Mucosa of descending colon (tissue), 3 donors: Measurements from ENCODE around the gene CYP46A1. TPM values are rescaled to one million over a fixed set of nuclear protein-coding genes. Genes with fewer than 3 reads are reported as not detected.

Source experiments
- ATAC-seq: fragments of 200-7000 bp; cut with Tn5 transposase; one replicate; pipeline ENCODE4 v1.9.1; 2020; ENCODE audit warnings: mild to moderate bottlenecking, moderate library complexity
- DNase-seq, 3 donors: peaks; one replicate each; pipeline ENCODE4 v3.0.0-alpha.2; 2020
- H3K36me3 ChIP-seq: fragments of 200-600 bp; one replicate; pipeline ENCODE4 v1.8.0; 2021; ENCODE audit warnings: low read depth, mild to moderate bottlenecking
- H3K4me1 ChIP-seq: fragments of 200-600 bp; one replicate; pipeline ENCODE4 v1.8.0; 2021; ENCODE audit warnings: low read depth, mild to moderate bottlenecking
- H3K4me3 ChIP-seq: fragments of 200-600 bp; one replicate; pipeline ENCODE4 v1.8.0; 2021; ENCODE audit warnings: mild to moderate bottlenecking
- H3K9me3 ChIP-seq: fragments of 200-600 bp; one replicate; pipeline ENCODE4 v1.8.0; 2021; ENCODE audit warnings: mild to moderate bottlenecking
- CTCF ChIP-seq: fragments of 200-600 bp; IDR thresholded peaks from one replicate; pipeline ENCODE4 v1.8.0; 2022; ENCODE audit warnings: antibody characterized with exemption, mild to moderate bottlenecking
- intact Hi-C, 2 donors: fragments of 100-400 bp; cut with DNase I in 1 of 2; cut with micrococcal nuclease in 1 of 2; formaldehyde crosslinking; loops; one replicate each; pipeline versions ENCODE4 v1.11.0 to v1.11.1; 2022; cut with DNase I, micrococcal nuclease
- total RNA-seq, 3 donors: library from RNA; stranded (reverse); fragmentation: NEBNext Ultra II Directional in 2 of 3; extraction: Animal tissue kit (Norgen Biotek cat#: 25700) in 2 of 3; gene quantifications; one replicate each; pipeline versions ENCODE4 v1.2.1 to v1.2.4, GENCODE V29; 2021 to 2023
- donor health status: DM: no; HTN: no; CAD: no; lungs with moderate emphysema.
- donor health status: DM: no; HTN: no; CAD: no.
- donor health status: DM: no; HTN: yes; CAD: no.

The CYP46A1 gene
- total RNA-seq, 3 donors from 2014 or later, result 0.14 to 1.0 (median 0.22) TPM

GRCh38 chr14:99673305-99674063 lies 10.6 kb upstream of the CYP46A1 start:
- ATAC-seq (no peak), DNase-seq (no peak)
- H3K36me3 ChIP-seq, result no peaks in the 10 kb centered on the region
- H3K9me3 ChIP-seq, result peaks cover 14% of the 10 kb centered on the region
- H3K4me3 ChIP-seq, result no peak overlapping the region
- H3K4me1 ChIP-seq, result peaks cover 3% of the 10 kb centered on the region
- intact Hi-C loops, result no loop called here
- TF ChIP-seq CTCF, result no peak

- ATAC-seq, result no peak
- Histone ChIP-seq H3K4me3 (no peak overlapping the region), H3K9me3 (peaks cover 14% of the 10 kb centered on the region), H3K36me3 (no peaks in the 10 kb centered on the region), H3K4me1 (peaks cover 3% of the 10 kb centered on the region)
- intact Hi-C loops, result no loop called here
- no peak for TF ChIP-seq CTCF
- DNase-seq, result no peak
Observed at GRCh38 chr14:99674064-99674650, 9.9 kb upstream of the CYP46A1 start.

- DNase-seq (no peak), ATAC-seq (no peak)
- Histone ChIP-seq H3K9me3 (peaks cover 14% of the 10 kb centered on the region), H3K4me1 (peaks cover 3% of the 10 kb centered on the region), H3K4me3 (no peak overlapping the region), H3K36me3 (no peaks in the 10 kb centered on the region)
- no peak for TF ChIP-seq CTCF
- intact Hi-C loops, result no loop called here
Observed at GRCh38 chr14:99674776-99675381, 9.2 kb upstream of the CYP46A1 start.

- DNase-seq (no peak), ATAC-seq (no peak)
- intact Hi-C loops, result no loop called here
- TF ChIP-seq CTCF, result no peak
- Histone ChIP-seq H3K9me3 (peaks cover 14% of the 10 kb centered on the region), H3K4me3 (no peak overlapping the region), H3K36me3 (no peaks in the 10 kb centered on the region), H3K4me1 (peaks cover 3% of the 10 kb centered on the region)
Observed at GRCh38 chr14:99675382-99675835, 8.7 kb upstream of the CYP46A1 start.

- Histone ChIP-seq H3K4me1 (peaks cover 3% of the 10 kb centered on the region), H3K4me3 (no peak overlapping the region), H3K36me3 (no peaks in the 10 kb centered on the region), H3K9me3 (peaks cover 14% of the 10 kb centered on the region)
- no peak for TF ChIP-seq CTCF
- ATAC-seq (no peak), DNase-seq (no peak)
- intact Hi-C loops, result no loop called here
Observed at GRCh38 chr14:99675951-99676350, 8.1 kb upstream of the CYP46A1 start.
